KMS-11 (cell line): ENCODE results near the gene CHI3L2.

Experiments used
- H2AFZ ChIP-seq: fragments of 200-600 bp; sonication (generic); 2 replicates; pipeline ENCODE4 v1.6.1; 2016; ENCODE audit warnings: antibody characterized with exemption, mixed run types, low read depth
- H3K27ac ChIP-seq: fragments of 200-600 bp; sonication (generic); 2 replicates; pipeline ENCODE4 v1.6.1; 2016; ENCODE audit warnings: mild to moderate bottlenecking, mixed run types
- H3K27me3 ChIP-seq: fragments of 200-600 bp; sonication (generic); 2 replicates; pipeline ENCODE4 v1.6.1; 2017; ENCODE audit warnings: mild to moderate bottlenecking, low read depth, mixed run types, moderate library complexity; ENCODE audit not compliant: insufficient read depth
- H3K36me3 ChIP-seq: fragments of 200-600 bp; sonication (generic); 2 replicates; pipeline ENCODE4 v1.6.1; 2017; ENCODE audit warnings: mild to moderate bottlenecking, mixed run types; ENCODE audit not compliant: insufficient read depth
- H3K4me1 ChIP-seq: fragments of 200-600 bp; sonication (generic); 2 replicates; pipeline ENCODE4 v1.6.1; 2016; ENCODE audit warnings: mild to moderate bottlenecking, low read depth, mixed run types; ENCODE audit not compliant: poor library complexity, severe bottlenecking
- H3K4me2 ChIP-seq: fragments of 200-600 bp; sonication (generic); 2 replicates; pipeline ENCODE4 v1.7.0; 2016; ENCODE audit warnings: mild to moderate bottlenecking, mixed run types
- H3K4me3 ChIP-seq: fragments of 200-600 bp; sonication (generic); IDR thresholded peaks from 2 replicates; pipeline ENCODE4 v1.6.1; 2017; ENCODE audit warnings: low read depth, low read length, mixed read lengths; ENCODE audit not compliant: insufficient read depth
- H3K79me2 ChIP-seq: fragments of 200-600 bp; sonication (generic); 2 replicates; pipeline ENCODE4 v1.6.1; 2016; ENCODE audit warnings: low read depth, mixed run types; ENCODE audit not compliant: insufficient read depth
- H3K9ac ChIP-seq: fragments of 200-600 bp; sonication (generic); 2 replicates; pipeline ENCODE4 v1.6.1; 2016; ENCODE audit warnings: mild to moderate bottlenecking, mixed run types
- H4K20me1 ChIP-seq: fragments of 200-600 bp; sonication (generic); 2 replicates; pipeline ENCODE4 v1.6.1; 2016; ENCODE audit warnings: mild to moderate bottlenecking, mixed run types; ENCODE audit not compliant: insufficient read depth
- TF ChIP-seq, protein P1 (sequence below): fragments of 200-600 bp; sonication (generic); conservative IDR thresholded peaks from 2 replicates; pipeline ENCODE4 v1.6.1; 2017; ENCODE audit warnings: low read depth, mild to moderate bottlenecking, antibody characterized with exemption, low read length, moderate library complexity, mixed read lengths

CHI3L2 gene

DNA sequence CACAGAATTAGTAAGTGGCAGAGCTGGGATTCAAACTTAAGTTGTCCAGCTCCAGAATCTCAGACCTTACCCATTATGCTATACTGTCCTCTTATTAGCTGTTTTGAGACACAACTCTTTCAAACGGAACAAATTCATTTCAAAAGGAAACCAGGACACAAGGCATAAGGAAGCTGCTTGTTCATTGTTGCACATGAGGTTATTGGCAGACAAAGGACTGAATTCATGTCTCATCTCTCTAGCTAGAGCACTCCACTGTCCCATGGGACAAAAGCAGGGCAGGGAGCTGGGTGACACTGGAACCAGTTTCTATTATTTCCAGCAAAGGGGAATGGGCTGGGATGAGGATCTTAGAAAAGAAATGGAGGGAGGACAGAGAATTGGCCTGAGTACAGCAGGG, 26.4 kb downstream of the CHI3L2 start:
- no peaks in the 10 kb centered on the region for H3K4me1 ChIP-seq
- TF ChIP-seq, protein P1, sequence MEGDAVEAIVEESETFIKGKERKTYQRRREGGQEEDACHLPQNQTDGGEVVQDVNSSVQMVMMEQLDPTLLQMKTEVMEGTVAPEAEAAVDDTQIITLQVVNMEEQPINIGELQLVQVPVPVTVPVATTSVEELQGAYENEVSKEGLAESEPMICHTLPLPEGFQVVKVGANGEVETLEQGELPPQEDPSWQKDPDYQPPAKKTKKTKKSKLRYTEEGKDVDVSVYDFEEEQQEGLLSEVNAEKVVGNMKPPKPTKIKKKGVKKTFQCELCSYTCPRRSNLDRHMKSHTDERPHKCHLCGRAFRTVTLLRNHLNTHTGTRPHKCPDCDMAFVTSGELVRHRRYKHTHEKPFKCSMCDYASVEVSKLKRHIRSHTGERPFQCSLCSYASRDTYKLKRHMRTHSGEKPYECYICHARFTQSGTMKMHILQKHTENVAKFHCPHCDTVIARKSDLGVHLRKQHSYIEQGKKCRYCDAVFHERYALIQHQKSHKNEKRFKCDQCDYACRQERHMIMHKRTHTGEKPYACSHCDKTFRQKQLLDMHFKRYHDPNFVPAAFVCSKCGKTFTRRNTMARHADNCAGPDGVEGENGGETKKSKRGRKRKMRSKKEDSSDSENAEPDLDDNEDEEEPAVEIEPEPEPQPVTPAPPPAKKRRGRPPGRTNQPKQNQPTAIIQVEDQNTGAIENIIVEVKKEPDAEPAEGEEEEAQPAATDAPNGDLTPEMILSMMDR = no peak
- no peaks in the 10 kb centered on the region for H3K79me2 ChIP-seq

DNA sequence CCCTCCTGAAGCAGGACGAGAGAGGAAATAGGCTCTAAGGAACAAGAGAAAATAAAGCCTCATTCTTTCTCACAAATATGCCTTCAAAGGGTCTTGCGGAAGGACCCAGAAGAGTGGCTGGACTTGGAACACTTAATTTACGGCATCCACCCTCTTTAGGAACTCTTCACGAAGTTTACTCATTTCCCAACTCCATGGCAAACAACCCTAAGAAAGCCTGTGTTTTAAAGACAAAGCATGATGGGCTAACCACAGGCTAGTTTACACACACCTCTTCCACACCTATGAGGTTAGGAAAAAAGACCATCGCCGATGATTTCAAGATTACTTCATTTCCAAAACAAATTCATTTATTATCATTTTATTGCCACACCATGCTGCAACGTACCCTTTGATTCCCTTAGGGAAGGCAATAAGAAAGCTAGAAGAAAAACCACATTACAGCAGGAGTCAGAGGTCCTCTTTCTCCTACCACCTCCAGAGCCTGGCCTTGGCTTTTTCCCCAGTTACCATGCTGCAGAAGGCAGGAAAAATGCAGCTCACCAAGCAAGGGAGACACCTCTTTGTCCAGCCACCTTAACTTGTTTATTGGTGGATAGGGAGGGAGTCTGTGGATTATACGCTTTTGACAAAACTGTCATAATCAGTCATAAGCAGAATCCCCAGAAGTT, 29.6 kb downstream of the CHI3L2 start:
- H3K4me2 ChIP-seq = no peak overlapping the region
- H3K27me3 ChIP-seq = no peaks in the 10 kb centered on the region
- no peak overlapping the region for H3K27ac ChIP-seq
- H3K79me2 ChIP-seq = no peaks in the 10 kb centered on the region
- no peaks in the 10 kb centered on the region for H4K20me1 ChIP-seq
- H2AFZ ChIP-seq = no peak overlapping the region
- H3K4me3 ChIP-seq = no peak overlapping the region
- H3K36me3 ChIP-seq = no peaks in the 10 kb centered on the region
- TF ChIP-seq, protein P1 = no peak
- H3K9ac ChIP-seq = no peak overlapping the region
- no peaks in the 10 kb centered on the region for H3K4me1 ChIP-seq

More for the DNA sequence above, 26.4 kb downstream of the CHI3L2 start:
- Histone ChIP-seq H3K27me3 (no peaks in the 10 kb centered on the region), H3K4me2 (no peak overlapping the region), H4K20me1 (no peaks in the 10 kb centered on the region), H3K27ac (no peak overlapping the region), H3K36me3 (no peaks in the 10 kb centered on the region), H3K9ac (no peak overlapping the region), H2AFZ (no peak overlapping the region), H3K4me3 (no peak overlapping the region)

DNA sequence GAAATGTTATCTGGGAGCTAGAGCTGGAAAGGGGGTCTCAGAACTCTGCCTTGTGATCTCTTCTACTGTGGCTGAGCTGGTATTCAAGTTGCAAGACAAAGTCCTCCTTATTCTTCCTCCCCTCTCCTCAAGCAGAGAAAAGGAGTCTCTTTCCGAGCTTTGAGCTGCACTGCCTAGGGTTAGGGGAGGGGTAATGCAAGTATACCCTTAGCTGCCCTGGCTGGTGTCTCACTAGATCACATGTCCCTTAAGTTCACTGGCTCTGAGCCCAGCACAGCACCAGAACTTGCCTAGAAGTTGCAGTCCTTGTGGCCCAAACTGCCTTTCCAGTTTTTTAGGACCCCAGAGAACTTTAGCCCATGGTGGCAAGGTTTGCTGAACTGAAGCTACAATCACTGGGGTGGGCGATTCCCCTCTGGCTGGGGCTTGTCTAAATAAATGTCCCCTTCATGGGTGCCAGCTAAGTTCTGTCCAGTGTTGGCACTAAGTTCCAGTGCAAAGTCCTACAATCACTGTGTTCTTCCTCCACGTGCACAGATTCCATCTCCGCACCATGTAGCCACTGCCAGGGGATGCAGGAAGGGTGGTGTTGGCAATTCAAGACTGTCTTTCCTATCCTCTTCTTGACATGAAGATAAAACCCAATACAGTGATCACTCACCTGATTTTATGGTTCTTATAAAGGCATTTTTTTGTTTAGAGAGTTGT, 40.4 kb downstream of the CHI3L2 start:
- TF ChIP-seq, protein P1 = no peak
- Histone ChIP-seq H2AFZ (no peak overlapping the region), H3K9ac (no peak overlapping the region), H3K4me1 (no peaks in the 10 kb centered on the region), H3K36me3 (no peaks in the 10 kb centered on the region), H3K27me3 (no peaks in the 10 kb centered on the region), H3K79me2 (no peaks in the 10 kb centered on the region), H4K20me1 (no peaks in the 10 kb centered on the region), H3K27ac (no peak overlapping the region), H3K4me3 (no peak overlapping the region), H3K4me2 (no peak overlapping the region)

DNA sequence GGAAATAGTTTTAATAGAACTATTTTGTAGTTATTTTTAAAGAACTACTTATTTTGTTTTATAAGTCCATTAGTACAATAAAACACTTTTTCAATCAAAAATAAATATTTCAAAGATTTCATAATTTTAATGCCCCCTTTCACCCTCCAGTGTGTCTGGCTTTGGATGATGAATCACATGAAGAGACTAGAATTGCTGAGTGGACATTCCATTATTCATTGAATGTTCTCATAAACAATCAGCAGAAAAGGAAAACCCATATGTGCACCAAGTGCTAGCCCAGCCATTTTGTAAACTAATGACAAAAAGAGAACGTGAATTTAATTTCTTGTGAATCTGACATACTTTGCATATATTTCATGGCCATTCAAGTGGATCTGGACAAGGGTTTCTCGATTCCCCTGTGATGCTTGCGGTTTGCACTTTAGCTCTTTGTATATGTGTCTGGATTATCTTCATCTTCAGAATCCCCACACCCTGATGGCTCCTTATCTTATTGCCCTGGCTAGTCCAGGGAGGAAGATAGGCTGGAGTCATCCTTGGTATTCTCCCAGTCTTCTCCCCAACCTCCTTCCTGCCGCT, 42.4 kb downstream of the CHI3L2 start:
- Histone ChIP-seq H2AFZ (no peak overlapping the region), H3K36me3 (no peaks in the 10 kb centered on the region), H3K4me3 (no peak overlapping the region), H3K79me2 (no peaks in the 10 kb centered on the region), H3K4me1 (no peaks in the 10 kb centered on the region), H3K4me2 (no peak overlapping the region), H3K9ac (no peak overlapping the region), H3K27me3 (no peaks in the 10 kb centered on the region), H4K20me1 (no peaks in the 10 kb centered on the region), H3K27ac (no peak overlapping the region)
- TF ChIP-seq, protein P1 = no peak
